ENCODE data around the gene CGNL1. TPM values are rescaled to one million over a fixed set of nuclear protein-coding genes. Genes with fewer than 3 reads are reported as not detected.

The CGNL1 gene
- total and polyA plus RNA-seq, 4 donors, result 14.5 to 30.9 (median 19.1) TPM

GRCh38 chr15:57452090-57452754 is 75.9 kb downstream of the CGNL1 start:
- Histone ChIP-seq H3K27me3 (ENCODE audit: control insufficient read depth, insufficient read depth, low read length) (no peaks in the 10 kb centered on the region), H3K4me1 (ENCODE audit: control insufficient read depth, insufficient read depth, low read length) (no peaks in the 10 kb centered on the region), H3K4me3 (ENCODE audit: low read depth, low read length) (no peak overlapping the region), H3K27ac (ENCODE audit: low read depth, low read length) (no peak overlapping the region), H3K36me3 (ENCODE audit: control insufficient read depth, insufficient read depth, low read length) (no peaks in the 10 kb centered on the region), H3K9me3 (ENCODE audit: control insufficient read depth, insufficient read depth, low read length) (no peaks in the 10 kb centered on the region)
- 97% methylated on average over 6 of the region's 11 CpGs for WGBS (ENCODE audit: insufficient coverage)
- no peak for DNase-seq (ENCODE audit: low read depth in 4 of 6, low spot score in 6 of 6)

- Histone ChIP-seq H3K36me3 (ENCODE audit: control insufficient read depth, insufficient read depth, low read length) (no peaks in the 10 kb centered on the region), H3K27ac (ENCODE audit: low read depth, low read length) (no peak overlapping the region), H3K27me3 (ENCODE audit: control insufficient read depth, insufficient read depth, low read length) (no peaks in the 10 kb centered on the region), H3K9me3 (ENCODE audit: control insufficient read depth, insufficient read depth, low read length) (no peaks in the 10 kb centered on the region), H3K4me1 (ENCODE audit: control insufficient read depth, insufficient read depth, low read length) (no peaks in the 10 kb centered on the region), H3K4me3 (ENCODE audit: low read depth, low read length) (no peak overlapping the region)
- WGBS (ENCODE audit: insufficient coverage), result no CpG with 5 or more reads among the region's 2 CpGs
- DNase-seq (ENCODE audit: low read depth in 4 of 6, low spot score in 6 of 6), result peak in 1 of 6 donors; percentile 15
Observed at GRCh38 chr15:57455929-57456328, 79.6 kb downstream of the CGNL1 start.

GRCh38 chr15:57456559-57456958 is 80.3 kb downstream of the CGNL1 start:
- H3K27ac ChIP-seq (ENCODE audit: low read depth, low read length), result no peak overlapping the region
- H3K4me1 ChIP-seq (ENCODE audit: control insufficient read depth, insufficient read depth, low read length), result no peaks in the 10 kb centered on the region
- no peaks in the 10 kb centered on the region for H3K9me3 ChIP-seq (ENCODE audit: control insufficient read depth, insufficient read depth, low read length)
- H3K36me3 ChIP-seq (ENCODE audit: control insufficient read depth, insufficient read depth, low read length), result no peaks in the 10 kb centered on the region
- no peak overlapping the region for H3K4me3 ChIP-seq (ENCODE audit: low read depth, low read length)
- H3K27me3 ChIP-seq (ENCODE audit: control insufficient read depth, insufficient read depth, low read length), result no peaks in the 10 kb centered on the region
- DNase-seq (ENCODE audit: low read depth in 4 of 6, low spot score in 6 of 6), result no peak
- 60% methylated on average over 1 of the region's 4 CpGs for WGBS (ENCODE audit: insufficient coverage)

- no peak overlapping the region for H3K27ac ChIP-seq (ENCODE audit: low read depth, low read length)
Observed at GRCh38 chr15:57457726-57458125, 81.4 kb downstream of the CGNL1 start.

GRCh38 chr15:57458356-57458781 is 82.1 kb downstream of the CGNL1 start:
- DNase-seq (ENCODE audit: low read depth in 4 of 6, low spot score in 6 of 6), result no peak
- Histone ChIP-seq H3K36me3 (ENCODE audit: control insufficient read depth, insufficient read depth, low read length) (no peaks in the 10 kb centered on the region), H3K4me3 (ENCODE audit: low read depth, low read length) (no peak overlapping the region), H3K27ac (ENCODE audit: low read depth, low read length) (no peak overlapping the region), H3K9me3 (ENCODE audit: control insufficient read depth, insufficient read depth, low read length) (no peaks in the 10 kb centered on the region), H3K27me3 (ENCODE audit: control insufficient read depth, insufficient read depth, low read length) (no peaks in the 10 kb centered on the region), H3K4me1 (ENCODE audit: control insufficient read depth, insufficient read depth, low read length) (peaks cover 3% of the 10 kb centered on the region)
- WGBS (ENCODE audit: insufficient coverage), result 87% methylated on average over 5 of the region's 7 CpGs

More at GRCh38 chr15:57457726-57458125, 81.4 kb downstream of the CGNL1 start:
- no peaks in the 10 kb centered on the region for H3K27me3 ChIP-seq (ENCODE audit: control insufficient read depth, insufficient read depth, low read length)
- no peak overlapping the region for H3K4me3 ChIP-seq (ENCODE audit: low read depth, low read length)
- H3K4me1 ChIP-seq (ENCODE audit: control insufficient read depth, insufficient read depth, low read length), result peaks cover 3% of the 10 kb centered on the region
- H3K9me3 ChIP-seq (ENCODE audit: control insufficient read depth, insufficient read depth, low read length), result no peaks in the 10 kb centered on the region
- no peaks in the 10 kb centered on the region for H3K36me3 ChIP-seq (ENCODE audit: control insufficient read depth, insufficient read depth, low read length)
- no peak for DNase-seq (ENCODE audit: low read depth in 4 of 6, low spot score in 6 of 6)
- 100% methylated on average over 1 of the region's 3 CpGs for WGBS (ENCODE audit: insufficient coverage)

- Histone ChIP-seq H3K36me3 (ENCODE audit: control insufficient read depth, insufficient read depth, low read length) (no peaks in the 10 kb centered on the region), H3K4me1 (ENCODE audit: control insufficient read depth, insufficient read depth, low read length) (peaks cover 7% of the 10 kb centered on the region), H3K9me3 (ENCODE audit: control insufficient read depth, insufficient read depth, low read length) (no peaks in the 10 kb centered on the region), H3K27me3 (ENCODE audit: control insufficient read depth, insufficient read depth, low read length) (no peaks in the 10 kb centered on the region), H3K4me3 (ENCODE audit: low read depth, low read length) (no peak overlapping the region), H3K27ac (ENCODE audit: low read depth, low read length) (no peak overlapping the region)
- 93% methylated on average over 1 of the region's 3 CpGs for WGBS (ENCODE audit: insufficient coverage)
- DNase-seq (ENCODE audit: low read depth in 4 of 6, low spot score in 6 of 6), result no peak
Observed at GRCh38 chr15:57460208-57460816, 84.0 kb downstream of the CGNL1 start.

- H3K27ac ChIP-seq (ENCODE audit: low read depth, low read length), result no peak overlapping the region
Observed at GRCh38 chr15:57461541-57461940, 85.2 kb downstream of the CGNL1 start.

GRCh38 chr15:57462381-57462780 is 86.1 kb downstream of the CGNL1 start:
- Histone ChIP-seq H3K27ac (ENCODE audit: low read depth, low read length) (no peak overlapping the region), H3K27me3 (ENCODE audit: control insufficient read depth, insufficient read depth, low read length) (no peaks in the 10 kb centered on the region), H3K4me1 (ENCODE audit: control insufficient read depth, insufficient read depth, low read length) (peaks cover 7% of the 10 kb centered on the region), H3K9me3 (ENCODE audit: control insufficient read depth, insufficient read depth, low read length) (no peaks in the 10 kb centered on the region), H3K36me3 (ENCODE audit: control insufficient read depth, insufficient read depth, low read length) (no peaks in the 10 kb centered on the region), H3K4me3 (ENCODE audit: low read depth, low read length) (no peak overlapping the region)
- 40% methylated on average over 1 of the region's 2 CpGs for WGBS (ENCODE audit: insufficient coverage)
- DNase-seq (ENCODE audit: low read depth in 4 of 6, low spot score in 6 of 6), result peak in 2 of 6 donors; percentile 39 to 86

More at GRCh38 chr15:57461541-57461940, 85.2 kb downstream of the CGNL1 start:
- Histone ChIP-seq H3K9me3 (ENCODE audit: control insufficient read depth, insufficient read depth, low read length) (no peaks in the 10 kb centered on the region), H3K36me3 (ENCODE audit: control insufficient read depth, insufficient read depth, low read length) (no peaks in the 10 kb centered on the region), H3K4me1 (ENCODE audit: control insufficient read depth, insufficient read depth, low read length) (peaks cover 7% of the 10 kb centered on the region), H3K27me3 (ENCODE audit: control insufficient read depth, insufficient read depth, low read length) (no peaks in the 10 kb centered on the region), H3K4me3 (ENCODE audit: low read depth, low read length) (no peak overlapping the region)
- DNase-seq (ENCODE audit: low read depth in 4 of 6, low spot score in 6 of 6), result no peak
- WGBS (ENCODE audit: insufficient coverage), result 97% methylated on average over 3 of the region's 5 CpGs

GRCh38 chr15:57463360-57463759 is 87.1 kb downstream of the CGNL1 start:
- no peak overlapping the region for H3K4me3 ChIP-seq (ENCODE audit: low read depth, low read length)
- peak in 4 of 6 donors; percentile 23 to 67 (median 34) for DNase-seq (ENCODE audit: low read depth in 4 of 6, low spot score in 6 of 6)
- peak overlapping the region; percentile 22 for H3K27ac ChIP-seq (ENCODE audit: low read depth, low read length)
- H3K4me1 ChIP-seq (ENCODE audit: control insufficient read depth, insufficient read depth, low read length), result peaks cover 7% of the 10 kb centered on the region
- no peaks in the 10 kb centered on the region for H3K36me3 ChIP-seq (ENCODE audit: control insufficient read depth, insufficient read depth, low read length)
- WGBS (ENCODE audit: insufficient coverage), result 43% methylated on average over 7 of the region's 7 CpGs
- H3K9me3 ChIP-seq (ENCODE audit: control insufficient read depth, insufficient read depth, low read length), result no peaks in the 10 kb centered on the region
- H3K27me3 ChIP-seq (ENCODE audit: control insufficient read depth, insufficient read depth, low read length), result no peaks in the 10 kb centered on the region

- peaks cover 7% of the 10 kb centered on the region for H3K4me1 ChIP-seq (ENCODE audit: control insufficient read depth, insufficient read depth, low read length)
- WGBS (ENCODE audit: insufficient coverage), result no CpG with 5 or more reads among the region's 3 CpGs
- no peaks in the 10 kb centered on the region for H3K36me3 ChIP-seq (ENCODE audit: control insufficient read depth, insufficient read depth, low read length)
- no peaks in the 10 kb centered on the region for H3K9me3 ChIP-seq (ENCODE audit: control insufficient read depth, insufficient read depth, low read length)
- peak in 1 of 6 donors; percentile 22 for DNase-seq (ENCODE audit: low read depth in 4 of 6, low spot score in 6 of 6)
- no peak overlapping the region for H3K27ac ChIP-seq (ENCODE audit: low read depth, low read length)
- H3K4me3 ChIP-seq (ENCODE audit: low read depth, low read length), result no peak overlapping the region
- no peaks in the 10 kb centered on the region for H3K27me3 ChIP-seq (ENCODE audit: control insufficient read depth, insufficient read depth, low read length)
Observed at GRCh38 chr15:57464480-57464879, 88.2 kb downstream of the CGNL1 start.

Measured in spinal cord (tissue), 10 donors.